Bronchial epithelial cell (primary cell): ENCODE results near the gene VAV3. TPM values are rescaled to one million over a fixed set of nuclear protein-coding genes. Genes with fewer than 3 reads are reported as not detected.

Source experiments
- DNase-seq: peaks from one replicate; pipeline ENCODE4 v3.0.0-alpha.2; 2010; ENCODE audit warnings: low read depth
- FAIRE-seq: peaks from 2 replicates; lab custom pipeline; 2011; peaks lifted over from hg19 to GRCh38; lab: Jason Lieb, UNC
- H3K27me3 ChIP-seq: 2 replicates; pipeline ENCODE4 v1.5.1; 2011; ENCODE audit warnings: low read length; ENCODE audit not compliant: control insufficient read depth, insufficient read depth
- H3K36me3 ChIP-seq: 2 replicates; pipeline ENCODE4 v1.5.1; 2011; ENCODE audit warnings: low read length; ENCODE audit not compliant: control insufficient read depth, insufficient read depth
- H3K4me3 ChIP-seq: 2 replicates; pipeline ENCODE4 v1.5.1; 2011; ENCODE audit warnings: mild to moderate bottlenecking, low read depth, low read length, control low read depth
- total RNA-seq: library from RNA; depleted of rRNA; stranded (reverse); fragments of >200 nt; gene quantifications from 2 replicates; pipeline ENCODE4 v1.2.1, GENCODE V29; 2014
- TF ChIP-seq, protein P1 (sequence below): IDR thresholded peaks from 2 replicates; pipeline ENCODE4 v1.5.1; 2011; ENCODE audit warnings: mild to moderate bottlenecking, moderate library complexity, low read length, control low read depth, inconsistent platforms; ENCODE audit not compliant: insufficient read depth, severe bottlenecking

Gene VAV3
- total RNA-seq, 1 donor from 2014 or later: 10.5 TPM

DNA sequence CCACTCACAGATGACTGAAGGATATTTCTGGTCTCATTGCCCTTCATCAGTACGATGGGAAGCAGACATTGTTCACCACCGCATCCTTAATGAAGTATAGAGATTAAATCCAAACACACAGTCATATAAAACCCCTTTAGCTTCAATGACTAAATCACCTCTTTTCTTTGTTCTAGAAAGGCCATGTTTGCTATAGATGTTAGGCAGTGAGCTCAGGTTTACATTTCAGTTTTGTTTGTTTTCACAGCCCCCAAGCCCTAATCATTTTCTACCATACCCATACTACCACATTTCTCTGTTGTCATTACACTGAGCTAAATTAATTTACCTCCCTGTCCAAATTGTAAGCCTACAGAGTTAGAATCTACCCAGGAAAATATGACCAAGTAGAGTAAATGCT is 439.0 kb downstream of the VAV3 start:
- TF ChIP-seq, protein P1, sequence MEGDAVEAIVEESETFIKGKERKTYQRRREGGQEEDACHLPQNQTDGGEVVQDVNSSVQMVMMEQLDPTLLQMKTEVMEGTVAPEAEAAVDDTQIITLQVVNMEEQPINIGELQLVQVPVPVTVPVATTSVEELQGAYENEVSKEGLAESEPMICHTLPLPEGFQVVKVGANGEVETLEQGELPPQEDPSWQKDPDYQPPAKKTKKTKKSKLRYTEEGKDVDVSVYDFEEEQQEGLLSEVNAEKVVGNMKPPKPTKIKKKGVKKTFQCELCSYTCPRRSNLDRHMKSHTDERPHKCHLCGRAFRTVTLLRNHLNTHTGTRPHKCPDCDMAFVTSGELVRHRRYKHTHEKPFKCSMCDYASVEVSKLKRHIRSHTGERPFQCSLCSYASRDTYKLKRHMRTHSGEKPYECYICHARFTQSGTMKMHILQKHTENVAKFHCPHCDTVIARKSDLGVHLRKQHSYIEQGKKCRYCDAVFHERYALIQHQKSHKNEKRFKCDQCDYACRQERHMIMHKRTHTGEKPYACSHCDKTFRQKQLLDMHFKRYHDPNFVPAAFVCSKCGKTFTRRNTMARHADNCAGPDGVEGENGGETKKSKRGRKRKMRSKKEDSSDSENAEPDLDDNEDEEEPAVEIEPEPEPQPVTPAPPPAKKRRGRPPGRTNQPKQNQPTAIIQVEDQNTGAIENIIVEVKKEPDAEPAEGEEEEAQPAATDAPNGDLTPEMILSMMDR: no peak
- no peak for FAIRE-seq
- Histone ChIP-seq H3K27me3 (no peaks in the 10 kb centered on the region), H3K4me3 (no peak overlapping the region), H3K36me3 (no peaks in the 10 kb centered on the region)
- DNase-seq: no peak

DNA sequence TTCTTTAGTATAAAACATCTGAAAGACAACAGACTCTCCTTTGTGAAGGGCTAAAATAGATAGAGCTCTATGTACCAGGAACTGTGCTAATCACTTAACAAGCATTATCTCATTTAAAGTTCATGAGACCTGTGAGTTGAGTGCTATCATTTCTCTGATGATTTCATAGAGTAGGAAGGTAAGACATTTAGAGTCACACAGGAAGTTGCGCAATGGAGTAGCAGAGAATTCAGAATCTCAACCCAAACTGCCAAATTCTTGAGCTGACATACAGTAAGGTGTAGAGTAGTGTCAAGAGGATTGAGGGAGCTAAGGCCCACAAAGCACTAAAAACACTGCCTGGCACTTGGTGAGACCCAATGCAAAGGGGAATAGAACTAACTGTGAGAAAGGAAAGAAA is 439.8 kb downstream of the VAV3 start:
- no peaks in the 10 kb centered on the region for H3K36me3 ChIP-seq
- no peak for FAIRE-seq
- no peaks in the 10 kb centered on the region for H3K27me3 ChIP-seq
- TF ChIP-seq, protein P1: no peak
- H3K4me3 ChIP-seq: no peak overlapping the region
- peak; percentile 68 for DNase-seq

DNA sequence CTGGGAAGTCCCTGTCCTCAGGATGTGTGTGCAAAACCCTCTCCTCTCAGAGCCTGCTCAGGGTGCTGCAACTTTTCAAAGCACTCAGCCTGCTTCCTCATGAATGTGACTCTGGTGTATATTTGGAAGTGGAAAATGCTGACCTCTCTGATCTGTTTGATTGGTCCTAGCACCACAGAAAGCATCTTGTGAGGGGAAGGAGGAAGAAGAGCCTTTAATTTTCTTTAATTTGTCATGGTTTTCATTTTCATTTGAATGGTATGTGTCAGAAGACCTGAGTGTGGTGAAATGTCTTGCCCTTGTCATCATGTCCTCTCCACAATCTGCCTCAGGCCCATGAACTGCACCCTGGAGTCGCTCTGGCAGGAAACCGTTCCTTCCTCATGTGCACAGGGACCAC is 440.7 kb downstream of the VAV3 start:
- no peak for DNase-seq
- TF ChIP-seq, protein P1: no peak
- Histone ChIP-seq H3K27me3 (no peaks in the 10 kb centered on the region), H3K4me3 (no peak overlapping the region), H3K36me3 (no peaks in the 10 kb centered on the region)
- FAIRE-seq: no peak

DNA sequence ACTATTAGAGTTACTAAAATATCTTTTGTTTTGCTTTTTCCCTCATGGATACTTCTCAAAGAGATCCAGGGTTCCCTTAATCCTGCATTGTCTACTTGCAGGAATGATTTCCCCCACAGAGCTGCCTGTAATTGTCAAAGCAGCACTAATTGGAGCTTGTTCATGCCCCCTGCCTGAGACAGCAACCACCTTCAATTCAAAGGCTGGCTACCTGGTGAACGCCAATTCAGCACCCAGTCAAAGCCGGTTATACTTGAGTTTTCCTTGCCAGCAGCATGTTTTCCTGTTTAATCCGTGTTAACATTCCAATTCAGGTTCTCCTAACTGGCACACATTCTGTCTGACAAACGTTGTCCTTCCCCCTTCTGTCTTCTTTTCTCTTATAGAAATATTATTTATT is 441.2 kb downstream of the VAV3 start:
- Histone ChIP-seq H3K36me3 (no peaks in the 10 kb centered on the region), H3K27me3 (no peaks in the 10 kb centered on the region), H3K4me3 (no peak overlapping the region)
- TF ChIP-seq, protein P1: no peak
- FAIRE-seq (no peak), DNase-seq (no peak)

DNA sequence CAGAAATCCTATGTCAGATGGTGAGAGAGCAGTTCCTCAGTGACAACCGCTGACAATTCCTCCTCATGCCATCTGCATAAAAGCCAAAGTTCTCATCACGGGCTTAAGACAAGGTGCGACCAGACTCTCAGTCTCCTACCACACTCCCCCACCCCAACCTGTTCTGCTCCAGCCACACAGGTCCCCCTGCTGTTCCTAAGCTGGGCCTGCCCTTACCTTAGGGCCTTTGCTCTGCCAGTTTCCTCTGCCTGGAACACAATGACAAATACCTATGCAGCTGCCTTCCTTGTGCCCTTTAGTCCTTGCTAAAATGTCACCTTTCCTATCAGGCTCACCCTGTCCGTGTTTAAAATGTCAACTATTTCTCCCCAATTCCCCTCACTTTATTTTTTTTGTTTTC is 441.9 kb downstream of the VAV3 start:
- H3K4me3 ChIP-seq: no peak overlapping the region
- H3K36me3 ChIP-seq: no peaks in the 10 kb centered on the region
- DNase-seq: no peak
- no peaks in the 10 kb centered on the region for H3K27me3 ChIP-seq
- FAIRE-seq: no peak
- TF ChIP-seq, protein P1: no peak

Other genes starting within 250 kb of the VAV3 start
- 34.3 and 39.8 TPM in 2 replicates for gene SLC25A24, start 235.2 kb upstream of the VAV3 start, total RNA-seq